H1 (cell line): ENCODE data around the gene B4GAT1. TPM values are rescaled to one million over a fixed set of nuclear protein-coding genes. Genes with fewer than 3 reads are reported as not detected.

Experiments used
- CHD2 ChIP-seq: IDR thresholded peaks from 2 replicates; pipeline ENCODE4 v1.6.1; 2012; ENCODE audit warnings: low read length, improper control_type of control experiment
- CREB1 ChIP-seq: IDR thresholded peaks from 2 replicates; pipeline ENCODE4 v1.6.1; 2012; ENCODE audit warnings: inconsistent platforms
- POU5F1 ChIP-seq: IDR thresholded peaks from 2 replicates; pipeline ENCODE4 v1.6.1; 2011; ENCODE audit warnings: low read depth, mild to moderate bottlenecking, low read length, moderate library complexity
- RFX5 ChIP-seq: IDR thresholded peaks from 2 replicates; pipeline ENCODE4 v1.6.1; 2011; ENCODE audit warnings: low read depth, low read length, improper control_type of control experiment, borderline replicate concordance
- SP1 ChIP-seq: IDR thresholded peaks from 2 replicates; pipeline ENCODE4 v1.6.1; 2011; ENCODE audit warnings: low read depth, low read length
- TAF1 ChIP-seq: IDR thresholded peaks from 2 replicates; pipeline ENCODE4 v1.6.1; 2011; ENCODE audit warnings: mild to moderate bottlenecking, low read depth, low read length
- TAF7 ChIP-seq: optimal IDR thresholded peaks from 2 replicates; pipeline ENCODE3; 2011; ENCODE audit warnings: low read depth, mild to moderate bottlenecking, inconsistent platforms, low read length, moderate library complexity, borderline replicate concordance
- TBP ChIP-seq: IDR thresholded peaks from 2 replicates; pipeline ENCODE4 v1.6.1; 2011; ENCODE audit warnings: low read depth, low read length, improper control_type of control experiment
- ZNF274 ChIP-seq: IDR thresholded peaks from 2 replicates; pipeline ENCODE4 v1.7.0; 2012; ENCODE audit warnings: low read length, borderline replicate concordance; ENCODE audit errors: extremely low read depth
- polyA plus RNA-seq, 7 experiments: library from polyadenylated mRNA; depleted of rRNA in 3 of 7; stranded (reverse) in 5 of 7; unstranded in 2 of 7; fragments of >200 nt in 5 of 7; fragments of 200-250 nt in 2 of 7; gene quantifications; 1 replicate in 5 of 7; 2 replicates in 1 of 7; 4 replicates in 1 of 7; pipeline versions ENCODE4 v1.2.1 to v1.2.3, GENCODE V29; 2011 to 2013; ENCODE audit warnings: missing spikeins in 2 of 7, mixed read lengths in 2 of 7
- total RNA-seq: library from RNA; stranded (reverse); fragmentation: NEBNext Ultra II Directional; extraction: Animal tissue kit (Norgen Biotek cat#: 25700); gene quantifications from 2 replicates; pipeline ENCODE4 v1.2.1, GENCODE V29; 2021
- TF ChIP-seq, protein P1 (sequence below): IDR thresholded peaks from 2 replicates; pipeline ENCODE4 v1.6.1; 2012; ENCODE audit warnings: inconsistent platforms
- TF ChIP-seq, protein P2 (sequence below): fragments of 300-600 bp; sonication (generic); IDR thresholded peaks from 2 replicates; pipeline ENCODE4 v1.7.1; 2012; ENCODE audit warnings: low read length, moderate library complexity, mild to moderate bottlenecking, inconsistent platforms; ENCODE audit not compliant: insufficient replicate concordance

Gene B4GAT1
- total and polyA plus RNA-seq, 2 of the 8 experiments (the other 6 are each of a cell fraction or from before 2014, with no cell fraction given), result 22.2 to 27.8 TPM

DNA sequence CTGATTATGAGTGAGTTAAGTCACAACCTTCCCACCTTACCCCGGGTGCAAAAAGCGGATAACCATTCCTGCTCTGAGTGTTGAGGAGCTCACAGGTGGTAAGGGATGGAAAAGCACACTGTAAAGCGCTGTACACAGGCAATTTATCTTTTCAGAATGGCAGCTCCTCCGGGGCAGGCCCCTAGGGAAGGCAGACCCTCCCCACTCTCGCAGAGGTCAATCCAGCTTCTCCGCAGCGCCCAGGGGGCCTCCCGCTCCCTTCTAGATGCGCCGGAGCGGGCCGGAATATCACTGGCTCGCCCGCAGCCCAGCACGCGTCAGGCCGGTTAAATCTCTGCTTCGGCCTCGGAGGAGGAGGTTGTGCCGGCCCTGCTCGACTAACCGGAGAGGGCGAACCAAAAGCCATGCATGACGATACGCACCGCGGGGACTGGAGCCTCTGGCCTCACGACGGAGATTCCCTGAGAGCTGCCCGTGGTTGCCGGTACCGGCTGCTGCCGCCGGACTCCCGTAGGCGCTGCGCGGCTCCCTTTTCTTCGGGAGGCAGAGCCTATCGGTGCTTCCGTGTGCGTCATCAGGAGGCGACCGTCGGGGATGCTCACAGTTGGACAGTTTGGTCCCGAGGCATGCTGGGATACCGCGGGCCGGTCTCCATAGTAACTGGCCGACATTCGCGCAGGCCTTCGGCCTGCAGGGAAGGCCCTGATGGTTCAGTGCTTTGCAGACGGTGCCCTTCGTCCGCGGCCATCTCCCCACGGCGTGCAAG is 2.7 kb downstream of the B4GAT1 start, which contains the start of gene BRMS1 (continued):
- TF ChIP-seq, protein P1, sequence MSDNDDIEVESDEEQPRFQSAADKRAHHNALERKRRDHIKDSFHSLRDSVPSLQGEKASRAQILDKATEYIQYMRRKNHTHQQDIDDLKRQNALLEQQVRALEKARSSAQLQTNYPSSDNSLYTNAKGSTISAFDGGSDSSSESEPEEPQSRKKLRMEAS, result 0 out of 2 replicates have a peak, but pooled peaks have one; percentile 19
- no peak for TF ChIP-seq SP1
- TF ChIP-seq POU5F1, result no peak
- TF ChIP-seq TBP, result peak; percentile 89
- TF ChIP-seq TAF7, result peak; percentile 51
- no peak for TF ChIP-seq ZNF274
- TF ChIP-seq CREB1, result peak; percentile 99
- TF ChIP-seq CHD2, result 0 out of 2 replicates have a peak, but pooled peaks have one; percentile 51
- peak; percentile 89 for TF ChIP-seq TAF1
- no peak for TF ChIP-seq RFX5
- TF ChIP-seq, protein P2, sequence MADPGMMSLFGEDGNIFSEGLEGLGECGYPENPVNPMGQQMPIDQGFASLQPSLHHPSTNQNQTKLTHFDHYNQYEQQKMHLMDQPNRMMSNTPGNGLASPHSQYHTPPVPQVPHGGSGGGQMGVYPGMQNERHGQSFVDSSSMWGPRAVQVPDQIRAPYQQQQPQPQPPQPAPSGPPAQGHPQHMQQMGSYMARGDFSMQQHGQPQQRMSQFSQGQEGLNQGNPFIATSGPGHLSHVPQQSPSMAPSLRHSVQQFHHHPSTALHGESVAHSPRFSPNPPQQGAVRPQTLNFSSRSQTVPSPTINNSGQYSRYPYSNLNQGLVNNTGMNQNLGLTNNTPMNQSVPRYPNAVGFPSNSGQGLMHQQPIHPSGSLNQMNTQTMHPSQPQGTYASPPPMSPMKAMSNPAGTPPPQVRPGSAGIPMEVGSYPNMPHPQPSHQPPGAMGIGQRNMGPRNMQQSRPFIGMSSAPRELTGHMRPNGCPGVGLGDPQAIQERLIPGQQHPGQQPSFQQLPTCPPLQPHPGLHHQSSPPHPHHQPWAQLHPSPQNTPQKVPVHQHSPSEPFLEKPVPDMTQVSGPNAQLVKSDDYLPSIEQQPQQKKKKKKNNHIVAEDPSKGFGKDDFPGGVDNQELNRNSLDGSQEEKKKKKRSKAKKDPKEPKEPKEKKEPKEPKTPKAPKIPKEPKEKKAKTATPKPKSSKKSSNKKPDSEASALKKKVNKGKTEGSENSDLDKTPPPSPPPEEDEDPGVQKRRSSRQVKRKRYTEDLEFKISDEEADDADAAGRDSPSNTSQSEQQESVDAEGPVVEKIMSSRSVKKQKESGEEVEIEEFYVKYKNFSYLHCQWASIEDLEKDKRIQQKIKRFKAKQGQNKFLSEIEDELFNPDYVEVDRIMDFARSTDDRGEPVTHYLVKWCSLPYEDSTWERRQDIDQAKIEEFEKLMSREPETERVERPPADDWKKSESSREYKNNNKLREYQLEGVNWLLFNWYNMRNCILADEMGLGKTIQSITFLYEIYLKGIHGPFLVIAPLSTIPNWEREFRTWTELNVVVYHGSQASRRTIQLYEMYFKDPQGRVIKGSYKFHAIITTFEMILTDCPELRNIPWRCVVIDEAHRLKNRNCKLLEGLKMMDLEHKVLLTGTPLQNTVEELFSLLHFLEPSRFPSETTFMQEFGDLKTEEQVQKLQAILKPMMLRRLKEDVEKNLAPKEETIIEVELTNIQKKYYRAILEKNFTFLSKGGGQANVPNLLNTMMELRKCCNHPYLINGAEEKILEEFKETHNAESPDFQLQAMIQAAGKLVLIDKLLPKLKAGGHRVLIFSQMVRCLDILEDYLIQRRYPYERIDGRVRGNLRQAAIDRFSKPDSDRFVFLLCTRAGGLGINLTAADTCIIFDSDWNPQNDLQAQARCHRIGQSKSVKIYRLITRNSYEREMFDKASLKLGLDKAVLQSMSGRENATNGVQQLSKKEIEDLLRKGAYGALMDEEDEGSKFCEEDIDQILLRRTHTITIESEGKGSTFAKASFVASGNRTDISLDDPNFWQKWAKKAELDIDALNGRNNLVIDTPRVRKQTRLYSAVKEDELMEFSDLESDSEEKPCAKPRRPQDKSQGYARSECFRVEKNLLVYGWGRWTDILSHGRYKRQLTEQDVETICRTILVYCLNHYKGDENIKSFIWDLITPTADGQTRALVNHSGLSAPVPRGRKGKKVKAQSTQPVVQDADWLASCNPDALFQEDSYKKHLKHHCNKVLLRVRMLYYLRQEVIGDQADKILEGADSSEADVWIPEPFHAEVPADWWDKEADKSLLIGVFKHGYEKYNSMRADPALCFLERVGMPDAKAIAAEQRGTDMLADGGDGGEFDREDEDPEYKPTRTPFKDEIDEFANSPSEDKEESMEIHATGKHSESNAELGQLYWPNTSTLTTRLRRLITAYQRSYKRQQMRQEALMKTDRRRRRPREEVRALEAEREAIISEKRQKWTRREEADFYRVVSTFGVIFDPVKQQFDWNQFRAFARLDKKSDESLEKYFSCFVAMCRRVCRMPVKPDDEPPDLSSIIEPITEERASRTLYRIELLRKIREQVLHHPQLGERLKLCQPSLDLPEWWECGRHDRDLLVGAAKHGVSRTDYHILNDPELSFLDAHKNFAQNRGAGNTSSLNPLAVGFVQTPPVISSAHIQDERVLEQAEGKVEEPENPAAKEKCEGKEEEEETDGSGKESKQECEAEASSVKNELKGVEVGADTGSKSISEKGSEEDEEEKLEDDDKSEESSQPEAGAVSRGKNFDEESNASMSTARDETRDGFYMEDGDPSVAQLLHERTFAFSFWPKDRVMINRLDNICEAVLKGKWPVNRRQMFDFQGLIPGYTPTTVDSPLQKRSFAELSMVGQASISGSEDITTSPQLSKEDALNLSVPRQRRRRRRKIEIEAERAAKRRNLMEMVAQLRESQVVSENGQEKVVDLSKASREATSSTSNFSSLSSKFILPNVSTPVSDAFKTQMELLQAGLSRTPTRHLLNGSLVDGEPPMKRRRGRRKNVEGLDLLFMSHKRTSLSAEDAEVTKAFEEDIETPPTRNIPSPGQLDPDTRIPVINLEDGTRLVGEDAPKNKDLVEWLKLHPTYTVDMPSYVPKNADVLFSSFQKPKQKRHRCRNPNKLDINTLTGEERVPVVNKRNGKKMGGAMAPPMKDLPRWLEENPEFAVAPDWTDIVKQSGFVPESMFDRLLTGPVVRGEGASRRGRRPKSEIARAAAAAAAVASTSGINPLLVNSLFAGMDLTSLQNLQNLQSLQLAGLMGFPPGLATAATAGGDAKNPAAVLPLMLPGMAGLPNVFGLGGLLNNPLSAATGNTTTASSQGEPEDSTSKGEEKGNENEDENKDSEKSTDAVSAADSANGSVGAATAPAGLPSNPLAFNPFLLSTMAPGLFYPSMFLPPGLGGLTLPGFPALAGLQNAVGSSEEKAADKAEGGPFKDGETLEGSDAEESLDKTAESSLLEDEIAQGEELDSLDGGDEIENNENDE, result no peak
